Measurements from ENCODE around the gene RCOR1. TPM values are rescaled to one million over a fixed set of nuclear protein-coding genes. Genes with fewer than 3 reads are reported as not detected.

Gene RCOR1
- polyA plus RNA-seq, 1 donor from 2014 or later, result 10.4 TPM

GRCh38 chr14:102769049-102769327 is 176.5 kb downstream of the RCOR1 start:
- no peaks in the 10 kb centered on the region for H3K27me3 ChIP-seq (ENCODE audit: insufficient read depth, low read depth, low read length)
- no peaks in the 10 kb centered on the region for H3F3A ChIP-seq (ENCODE audit: insufficient read depth, low read length, poor library complexity, severe bottlenecking)
- H3K36me3 ChIP-seq (ENCODE audit: insufficient read depth, low read length), result no peaks in the 10 kb centered on the region
- no peak overlapping the region for H3K9ac ChIP-seq (ENCODE audit: low read length)
- H4K20me1 ChIP-seq (ENCODE audit: insufficient read depth), result no peaks in the 10 kb centered on the region
- TF ChIP-seq TAF1 (IDR thresholded peaks at IDR 0.05; ENCODE audit: low read depth) (no peak), EZH2 (IDR thresholded peaks at IDR 0.05; ENCODE audit: borderline replicate concordance, insufficient read depth, low read length, poor library complexity, severe bottlenecking) (no peak), RAD21 (conservative IDR thresholded peaks at IDR 0.05) (no peak), REST (IDR thresholded peaks at IDR 0.05; ENCODE audit: borderline replicate concordance) (no peak), EP300 (conservative IDR thresholded peaks at IDR 0.05; ENCODE audit: poor library complexity, severe bottlenecking) (no peak), POLR2AphosphoS5 (IDR thresholded peaks at IDR 0.05) (no peak), MXI1 (conservative IDR thresholded peaks at IDR 0.05; ENCODE audit: poor library complexity, severe bottlenecking) (no peak), CTCF (IDR thresholded peaks at IDR 0.05; ENCODE audit: poor library complexity, severe bottlenecking) (no peak), SMC3 (conservative IDR thresholded peaks at IDR 0.05; ENCODE audit: poor library complexity) (no peak)
- no peaks in the 10 kb centered on the region for H3K79me2 ChIP-seq (replicated peaks; ENCODE audit: insufficient read depth, low read length)
- H3K4me2 ChIP-seq (ENCODE audit: low read length), result no peak overlapping the region
- no peak overlapping the region for H2AFZ ChIP-seq (ENCODE audit: low read depth, low read length)
- H3K9me3 ChIP-seq (ENCODE audit: low read length), result no peaks in the 10 kb centered on the region
- H3K9me2 ChIP-seq (ENCODE audit: insufficient read depth, low read length), result no peaks in the 10 kb centered on the region
- H3K27ac ChIP-seq (ENCODE audit: low read length), result no peak overlapping the region
- no peak overlapping the region for H3K4me3 ChIP-seq (ENCODE audit: low read length)

- H3F3A ChIP-seq (ENCODE audit: insufficient read depth, low read length, poor library complexity, severe bottlenecking), result no peaks in the 10 kb centered on the region
- H3K9ac ChIP-seq (ENCODE audit: low read length), result no peak overlapping the region
- H3K4me2 ChIP-seq (ENCODE audit: low read length), result no peak overlapping the region
- no peaks in the 10 kb centered on the region for H3K9me3 ChIP-seq (ENCODE audit: low read length)
- H2AFZ ChIP-seq (ENCODE audit: low read depth, low read length), result no peak overlapping the region
- H3K79me2 ChIP-seq (replicated peaks; ENCODE audit: insufficient read depth, low read length), result no peaks in the 10 kb centered on the region
- H3K36me3 ChIP-seq (ENCODE audit: insufficient read depth, low read length), result no peaks in the 10 kb centered on the region
- no peak overlapping the region for H3K27ac ChIP-seq (ENCODE audit: low read length)
- no peaks in the 10 kb centered on the region for H3K9me2 ChIP-seq (ENCODE audit: insufficient read depth, low read length)
- H3K4me3 ChIP-seq (ENCODE audit: low read length), result no peak overlapping the region
- TF ChIP-seq REST (IDR thresholded peaks at IDR 0.05; ENCODE audit: borderline replicate concordance), result no peak
- TF ChIP-seq SMC3 (conservative IDR thresholded peaks at IDR 0.05; ENCODE audit: poor library complexity), result no peak
- no peak for TF ChIP-seq RAD21 (conservative IDR thresholded peaks at IDR 0.05)
- no peak for TF ChIP-seq MXI1 (conservative IDR thresholded peaks at IDR 0.05; ENCODE audit: poor library complexity, severe bottlenecking)
- no peak for TF ChIP-seq CTCF (IDR thresholded peaks at IDR 0.05; ENCODE audit: poor library complexity, severe bottlenecking)
- no peak for TF ChIP-seq EZH2 (IDR thresholded peaks at IDR 0.05; ENCODE audit: borderline replicate concordance, insufficient read depth, low read length, poor library complexity, severe bottlenecking)
- TF ChIP-seq POLR2AphosphoS5 (IDR thresholded peaks at IDR 0.05), result no peak
- no peak for TF ChIP-seq EP300 (conservative IDR thresholded peaks at IDR 0.05; ENCODE audit: poor library complexity, severe bottlenecking)
- no peaks in the 10 kb centered on the region for H3K27me3 ChIP-seq (ENCODE audit: insufficient read depth, low read depth, low read length)
- H4K20me1 ChIP-seq (ENCODE audit: insufficient read depth), result no peaks in the 10 kb centered on the region
These were observed 178.0 kb downstream of the RCOR1 start for GRCh38 chr14:102770147-102771123.

All from neural cell (in vitro differentiated cells).